ENCODE measurements around the gene UBE2L6. TPM values are rescaled to one million over a fixed set of nuclear protein-coding genes. Genes with fewer than 3 reads are reported as not detected.
A peak's percentile ranks its signal among the peaks of the same experiment; 100 is the strongest.

The UBE2L6 gene
- total RNA-seq, 1 experiment from 2014 or later: 38.8 TPM

- Mint-ChIP-seq H3K9me3 (peaks cover 3% of the 10 kb centered on the region; the same call in 1 of the 2 replicates), H3K27ac (no peak overlapping the region), H3K36me3 (peaks cover 13% of the 10 kb centered on the region), H3K4me3 (peak overlapping the region; percentile 96), H3K4me1 (peaks cover 18% of the 10 kb centered on the region), H3K27me3 (ENCODE audit: low read depth) (peaks cover 7% of the 10 kb centered on the region)
- DNase-seq (ENCODE audit: low spot score): no peak
- POLR2A ChIA-PET: no interaction called here
- CTCF ChIA-PET: interaction anchor here (0.6 to 6.8 kb wide), 2 partner anchors 37 to 179 kb away, joined by 4 to 260 read pairs; no protein-coding TSS in a partner anchor
- ATAC-seq: no peak
- TF ChIP-seq USF1 (CRISPR knock-in tag; IDR thresholded peaks at IDR 0.05): no peak
- TF ChIP-seq OVOL2 (CRISPR knock-in tag; IDR thresholded peaks at IDR 0.05; ENCODE audit: borderline replicate concordance): no peak
- TF ChIP-seq FOXP4 (CRISPR knock-in tag; IDR thresholded peaks at IDR 0.05): no peak
- no peak for TF ChIP-seq ELF4 (CRISPR knock-in tag; IDR thresholded peaks at IDR 0.05; ENCODE audit: low read depth)
- TF ChIP-seq TEAD4 (CRISPR knock-in tag; IDR thresholded peaks at IDR 0.05): no peak
- no peak for TF ChIP-seq E2F4 (CRISPR knock-in tag; IDR thresholded peaks at IDR 0.05; ENCODE audit: borderline replicate concordance, low read depth)
- no peak for TF ChIP-seq ESRRA (CRISPR knock-in tag; IDR thresholded peaks at IDR 0.05; ENCODE audit: borderline replicate concordance)
- TF ChIP-seq GRHL2 (CRISPR knock-in tag; IDR thresholded peaks at IDR 0.05; ENCODE audit: insufficient replicate concordance, severe bottlenecking): no peak
- TF ChIP-seq PRDM15 (CRISPR knock-in tag; IDR thresholded peaks at IDR 0.05): no peak
- no peak for TF ChIP-seq CDX4 (CRISPR knock-in tag; IDR thresholded peaks at IDR 0.05; ENCODE audit: borderline replicate concordance)
- TF ChIP-seq TEAD1 (CRISPR knock-in tag; IDR thresholded peaks at IDR 0.05): no peak
- TF ChIP-seq NR2C2 (CRISPR knock-in tag; IDR thresholded peaks at IDR 0.05): no peak
- TF ChIP-seq ATF1 (CRISPR knock-in tag; IDR thresholded peaks at IDR 0.05): no peak
- no peak for TF ChIP-seq HMGA2 (CRISPR knock-in tag; IDR thresholded peaks at IDR 0.05)
- TF ChIP-seq ETV6 (CRISPR knock-in tag; IDR thresholded peaks at IDR 0.05): no peak
- TF ChIP-seq GABPB1 (CRISPR knock-in tag; IDR thresholded peaks at IDR 0.05): no peak
- TF ChIP-seq TCF7 (CRISPR knock-in tag; IDR thresholded peaks at IDR 0.05; ENCODE audit: low read depth): no peak
- no peak for TF ChIP-seq ZBTB43 (CRISPR knock-in tag; IDR thresholded peaks at IDR 0.05)
Measured at GRCh38 chr11:57529012-57529411, 38.5 kb downstream of the UBE2L6 start.
